Myometrial cell (primary cell): ENCODE data around the gene TSPY4. TPM values are rescaled to one million over a fixed set of nuclear protein-coding genes. Genes with fewer than 3 reads are reported as not detected.

Experiments used
- total RNA-seq: library from RNA; depleted of rRNA; stranded (reverse); fragments of >200 nt; gene quantifications from 2 replicates; pipeline ENCODE4 v1.2.3, GENCODE V29; 2015

TSPY4 gene
- not detected in 2 replicates for total RNA-seq

GRCh38 chrY:9337164-9337563 is at the start of gene TSPY4:
Gene TSPY4, plus strand, starts transcription at chrY:9337464. Its CDS starts 46 bp downstream, at chrY:9337510.

GRCh38 chrY:9357497-9357896 is 20.2 kb downstream of the TSPY4 start, which contains the start of gene TSPY8:
Gene TSPY8, plus strand, starts transcription at chrY:9357797. Its CDS starts 46 bp downstream, at chrY:9357843.

Other genes starting within 250 kb of the TSPY4 start
- not detected in 2 replicates for gene TSPY8, start 20.3 kb downstream of the TSPY4 start, total RNA-seq
- not detected in 2 replicates for gene TSPY3, start 61.0 kb downstream of the TSPY4 start, total RNA-seq
- not detected in 2 replicates for gene TSPY1, start 129.5 kb downstream of the TSPY4 start, total RNA-seq
- gene TSPY9, start 149.8 kb downstream of the TSPY4 start, total RNA-seq, result not detected in 2 replicates
- gene TSPY10, start 190.4 kb downstream of the TSPY4 start, total RNA-seq, result not detected in 2 replicates